IPS-11a (cell line): Measurements from ENCODE around the gene REXO2.

Experiments used
- H3K4me3 ChIP-seq: one replicate; pipeline ENCODE4 v1.5.1; 2013; ENCODE audit warnings: low read depth, low read length, control low read depth

REXO2 gene

GRCh38 chr11:114439229-114440120, at the start of gene REXO2:
Gene REXO2, plus strand, starts transcription at chr11:114439467. Its CDS starts 62 bp downstream, at chr11:114439529.
- H3K4me3 ChIP-seq, result peak within 1 kb of the TSS; percentile 94

GRCh38 chr11:114392735-114393667, 46.3 kb upstream of the REXO2 start:
- H3K4me3 ChIP-seq, result no peak overlapping the region

GRCh38 chr11:114395736-114396135, 43.5 kb upstream of the REXO2 start:
- H3K4me3 ChIP-seq, result no peak overlapping the region

GRCh38 chr11:114396916-114397315, 42.4 kb upstream of the REXO2 start:
- H3K4me3 ChIP-seq, result no peak overlapping the region

GRCh38 chr11:114397349-114397982, 41.8 kb upstream of the REXO2 start:
- no peak overlapping the region for H3K4me3 ChIP-seq

- no peak overlapping the region for H3K4me3 ChIP-seq
Observed at GRCh38 chr11:114398303-114398920, 40.9 kb upstream of the REXO2 start.

GRCh38 chr11:114399490-114400215, 39.6 kb upstream of the REXO2 start:
- H3K4me3 ChIP-seq, result peak overlapping the region; percentile 95

GRCh38 chr11:114400216-114400914, 38.9 kb upstream of the REXO2 start, which contains the start of the genes C11orf71 and RBM7:
Gene C11orf71, minus strand, starts transcription at chr11:114400511. Its CDS starts 180 bp downstream, at chr11:114400331.
Gene RBM7, plus strand, starts transcription at chr11:114400666. Its CDS starts 6 bp downstream, at chr11:114400672.
- H3K4me3 ChIP-seq, result peak within 1 kb of the TSS; percentile 95

- peak overlapping the region; percentile 95 for H3K4me3 ChIP-seq
Observed at GRCh38 chr11:114400915-114401223, 38.4 kb upstream of the REXO2 start.

GRCh38 chr11:114401311-114401710, 38.0 kb upstream of the REXO2 start:
- H3K4me3 ChIP-seq, result peak overlapping the region; percentile 95

- no peak overlapping the region for H3K4me3 ChIP-seq
Observed at GRCh38 chr11:114412946-114413345, 26.3 kb upstream of the REXO2 start.

GRCh38 chr11:114413958-114414357, 25.3 kb upstream of the REXO2 start:
- no peak overlapping the region for H3K4me3 ChIP-seq

- H3K4me3 ChIP-seq, result no peak overlapping the region
Observed at GRCh38 chr11:114416441-114416961, 22.8 kb upstream of the REXO2 start.

GRCh38 chr11:114426280-114426679, 13.0 kb upstream of the REXO2 start:
- no peak overlapping the region for H3K4me3 ChIP-seq

GRCh38 chr11:114430290-114430689, 9.0 kb upstream of the REXO2 start:
- H3K4me3 ChIP-seq, result no peak overlapping the region

- no peak overlapping the region for H3K4me3 ChIP-seq
Observed at GRCh38 chr11:114432893-114433292, 6.4 kb upstream of the REXO2 start.

GRCh38 chr11:114433376-114433775, 5.9 kb upstream of the REXO2 start:
- no peak overlapping the region for H3K4me3 ChIP-seq

GRCh38 chr11:114438303-114438702, 964 bp upstream of the REXO2 start:
- peak overlapping the region; percentile 10 for H3K4me3 ChIP-seq
